ENCODE data around the gene SRMS. TPM values are rescaled to one million over a fixed set of nuclear protein-coding genes. Genes with fewer than 3 reads are reported as not detected.

Gene SRMS
- total and polyA plus RNA-seq, 2 of the 13 experiments (the other 11 are each of a cell fraction or from before 2014, with no cell fraction given), result not detected

- ChIA-PET CTCF (ENCODE audit: low intra/inter-chr PET ratio, low total read pairs) (no interaction called here), POLR2A (interaction anchor here (1.3 to 1.6 kb wide), 3 partner anchors 12 to 19 kb away, joined by 3 to 7 read pairs (median 6); partner anchors contain the start of genes HELZ2 and PTK6)
- peak; percentile 1; the same call in 2 of the 3 replicates for ATAC-seq
- no peak for FAIRE-seq
- Histone ChIP-seq H2AFZ (ENCODE audit: low read length) (no peak overlapping the region), H3K4me1 (ENCODE audit: insufficient read depth, low read length) (peaks cover 34% of the 10 kb centered on the region), H3K9ac (ENCODE audit: insufficient read depth, low read depth, low read length) (no peak overlapping the region), H3K27me3 (ENCODE audit: control insufficient read depth in 1 of 2, insufficient read depth in 2 of 2, low read length in 2 of 2) (peaks cover 9 to 22% of the 10 kb centered on the region in 2 experiments; a peak in 3 of 5 replicates), H4K20me1 (ENCODE audit: insufficient read depth, low read length) (no peaks in the 10 kb centered on the region; the same call in 1 of the 2 replicates), H3K36me3 (replicated peaks in 1 of 2; ENCODE audit: control insufficient read depth in 1 of 2, insufficient read depth in 2 of 2, low read length in 2 of 2) (no peaks in the 10 kb centered on the region; a peak in 1 of 5 replicates), H3K9me3 (ENCODE audit: low read length) (no peaks in the 10 kb centered on the region), H3K4me2 (ENCODE audit: low read depth, low read length) (peak overlapping the region; percentile 58), H3K4me3 (replicated peaks in 1 of 3; ENCODE audit: insufficient read depth in 1 of 3, low read depth in 2 of 3, low read length in 3 of 3) (peak overlapping the region in 1 of 3 experiments; percentile 30; a peak in 1 of 6 replicates), H3K79me2 (ENCODE audit: insufficient read depth, low read length) (no peaks in the 10 kb centered on the region), H3K27ac (ENCODE audit: extremely low read length, insufficient read depth, low read length) (no peak overlapping the region)
- intact Hi-C loops (cut with micrococcal nuclease; ENCODE audit: unreplicated experiment), result no loop called here
- in situ Hi-C loops (cut with HindIII; ENCODE audit: extremely low pct_ligation_motif_present, low pct_unique_long_range_greater_than_20kb), result no loop called here
- DNase-seq (ENCODE audit: low spot score), result no peak
- WGBS (ENCODE audit: low lambda C conversion rate), result 40% methylated on average over 23 of the region's 23 CpGs
- BruUV-seq (replicated peaks), result no TSS peak
- TF ChIP-seq ZNF776 (CRISPR knock-in tag; IDR thresholded peaks at IDR 0.05), result peak; percentile 23; the same call in 1 of the 2 replicates
- peak; percentile 81; the same call in 1 of the 2 replicates for TF ChIP-seq ZNF296 (CRISPR knock-in tag; conservative IDR thresholded peaks at IDR 0.05)
- TF ChIP-seq HINFP (CRISPR knock-in tag; IDR thresholded peaks at IDR 0.05; ENCODE audit: low read depth), result 0 out of 2 replicates have a peak, but pooled peaks have one; percentile 8
- TF ChIP-seq MAZ (IDR thresholded peaks at IDR 0.05; ENCODE audit: borderline replicate concordance, low read depth, low read length), result 0 out of 2 replicates have a peak, but pooled peaks have one; percentile 3
- 0 out of 2 replicates have a peak, but pooled peaks have one; percentile 1 for TF ChIP-seq MAZ (CRISPR knock-in tag; IDR thresholded peaks at IDR 0.05; ENCODE audit: low read depth)
- 0 out of 2 replicates have a peak, but pooled peaks have one; percentile 53 for TF ChIP-seq NFATC3 (CRISPR knock-in tag; IDR thresholded peaks at IDR 0.05)
- no peak for TF ChIP-seq ZNF263 (CRISPR knock-in tag; IDR thresholded peaks at IDR 0.05)
- TF ChIP-seq ZNF883 (CRISPR knock-in tag; IDR thresholded peaks at IDR 0.05; ENCODE audit: not compliant biosample characterization), result peak; percentile 66
- TF ChIP-seq PBX2 (CRISPR knock-in tag; IDR thresholded peaks at IDR 0.05), result no peak
- TF ChIP-seq ZNF556 (CRISPR knock-in tag; IDR thresholded peaks at IDR 0.05; ENCODE audit: borderline replicate concordance), result no peak
- peak; percentile 29; the same call in 1 of the 2 replicates for TF ChIP-seq KDM5B (CRISPR knock-in tag; IDR thresholded peaks at IDR 0.05; ENCODE audit: borderline replicate concordance)
- TF ChIP-seq SOX6 (IDR thresholded peaks at IDR 0.05), result no peak
- TF ChIP-seq SOX6 (CRISPR knock-in tag; IDR thresholded peaks at IDR 0.05), result 0 out of 2 replicates have a peak, but pooled peaks have one; percentile 7
- TF ChIP-seq ARID2 (CRISPR knock-in tag; IDR thresholded peaks at IDR 0.05; ENCODE audit: borderline replicate concordance), result no peak
- TF ChIP-seq POLR2G (IDR thresholded peaks at IDR 0.05; ENCODE audit: low read depth, low read length), result 0 out of 2 replicates have a peak, but pooled peaks have one; percentile 12
- TF ChIP-seq NFE2L1 (CRISPR knock-in tag; IDR thresholded peaks at IDR 0.05; ENCODE audit: borderline replicate concordance), result 0 out of 2 replicates have a peak, but pooled peaks have one; percentile 45
- TF ChIP-seq ZNF34 (CRISPR knock-in tag; IDR thresholded peaks at IDR 0.05; ENCODE audit: borderline replicate concordance), result 0 out of 2 replicates have a peak, but pooled peaks have one; percentile 1
- 0 out of 2 replicates have a peak, but pooled peaks have one; percentile 39 for TF ChIP-seq REPIN1 (CRISPR knock-in tag; IDR thresholded peaks at IDR 0.05; ENCODE audit: borderline replicate concordance, low read depth)
- TF ChIP-seq ZNF335 (CRISPR knock-in tag; IDR thresholded peaks at IDR 0.05), result no peak
- TF ChIP-seq ZBTB37 (CRISPR knock-in tag; IDR thresholded peaks at IDR 0.05), result 0 out of 2 replicates have a peak, but pooled peaks have one; percentile 7
These were observed 9.4 kb upstream of the SRMS start for GRCh38 chr20:63556873-63557478.
